GM23338 (cell line): ENCODE data around the gene ABCB6. TPM values are rescaled to one million over a fixed set of nuclear protein-coding genes. Genes with fewer than 3 reads are reported as not detected.

Experiments used
- ATAC-seq: fragments of 200-7000 bp; cut with Tn5 transposase; 3 replicates; pipeline ENCODE4 v1.9.1; 2020
- DNase-seq: peaks from one replicate; pipeline ENCODE4 v3.0.0-alpha.2; 2015; ENCODE audit warnings: low spot score
- H2AFZ ChIP-seq: fragments of 200-600 bp; sonication (generic); 2 replicates; pipeline ENCODE4 v1.8.0; 2016; ENCODE audit warnings: antibody characterized with exemption, mild to moderate bottlenecking, moderate library complexity
- H3F3A ChIP-seq: fragments of 200-600 bp; sonication (generic); replicated peaks from 2 replicates; pipeline ENCODE4 v1.8.0; 2017; ENCODE audit warnings: antibody characterized with exemption, mixed run types, low read depth
- H3K27ac ChIP-seq: fragments of 200-600 bp; sonication (generic); 2 replicates; pipeline ENCODE4 v1.6.1; 2016; ENCODE audit warnings: low read depth
- H3K27me3 ChIP-seq: fragments of 200-600 bp; sonication (generic); 2 replicates; pipeline ENCODE4 v1.8.0; 2016; ENCODE audit warnings: mild to moderate bottlenecking, mixed run types, moderate library complexity; ENCODE audit not compliant: insufficient read depth
- H3K36me3 ChIP-seq: fragments of 200-600 bp; sonication (generic); 2 replicates; pipeline ENCODE4 v1.8.0; 2016; ENCODE audit warnings: mild to moderate bottlenecking; ENCODE audit not compliant: insufficient read depth
- H3K4me1 ChIP-seq: fragments of 200-600 bp; sonication (generic); 2 replicates; pipeline ENCODE4 v1.8.0; 2016; ENCODE audit warnings: mild to moderate bottlenecking, moderate library complexity; ENCODE audit not compliant: insufficient read depth
- H3K4me2 ChIP-seq: fragments of 200-600 bp; sonication (generic); 2 replicates; pipeline ENCODE4 v1.7.1; 2017; ENCODE audit warnings: mixed run types
- H3K4me3 ChIP-seq: fragments of 200-600 bp; sonication (generic); 2 replicates; pipeline ENCODE4 v1.6.1; 2016; ENCODE audit warnings: mixed run types
- H3K79me2 ChIP-seq: fragments of 200-600 bp; sonication (generic); replicated peaks from 2 replicates; pipeline ENCODE4 v1.8.0; 2017; ENCODE audit warnings: mild to moderate bottlenecking; ENCODE audit not compliant: insufficient read depth
- H3K9me2 ChIP-seq: fragments of 200-600 bp; sonication (generic); 2 replicates; pipeline ENCODE4 v1.8.0; 2017; ENCODE audit not compliant: insufficient read depth
- H4K20me1 ChIP-seq: fragments of 200-600 bp; sonication (generic); replicated peaks from 2 replicates; pipeline ENCODE4 v1.8.0; 2017; ENCODE audit warnings: mild to moderate bottlenecking; ENCODE audit not compliant: insufficient read depth
- H3K27ac Mint-ChIP-seq: 2 replicates; pipeline ENCODE4 v1.8.0; 2020; ENCODE audit warnings: inconsistent platforms, mild to moderate bottlenecking, moderate library complexity, mixed read lengths
- H3K27me3 Mint-ChIP-seq: 3 replicates; pipeline ENCODE4 v1.8.0; 2022; ENCODE audit warnings: low read depth, mild to moderate bottlenecking, moderate library complexity, mixed read lengths, inconsistent platforms; ENCODE audit not compliant: insufficient read depth, poor library complexity
- H3K36me3 Mint-ChIP-seq: 3 replicates; pipeline ENCODE4 v1.8.0; 2021; ENCODE audit warnings: low read depth, mild to moderate bottlenecking, inconsistent platforms, moderate library complexity, mixed read lengths
- H3K4me1 Mint-ChIP-seq: 3 replicates; pipeline ENCODE4 v1.8.0; 2020; ENCODE audit warnings: mild to moderate bottlenecking, inconsistent platforms, mixed read lengths
- H3K4me3 Mint-ChIP-seq: 3 replicates; pipeline ENCODE4 v1.8.0; 2021; ENCODE audit warnings: moderate library complexity, mild to moderate bottlenecking, inconsistent platforms, mixed read lengths
- H3K9me3 Mint-ChIP-seq: 3 replicates; pipeline ENCODE4 v1.8.0; 2020; ENCODE audit warnings: moderate library complexity, mild to moderate bottlenecking, inconsistent platforms, mixed read lengths
- CREB1 ChIP-seq: fragments of 250-450 bp; sonication (Bioruptor Pico); IDR thresholded peaks from 2 replicates; pipeline ENCODE4 v1.5.0; 2020; ENCODE audit warnings: low read depth, mild to moderate bottlenecking, moderate library complexity
- CTCF ChIP-seq, 2 experiments: fragments of 200-600 bp in 1 of 2; sonication (generic) in 1 of 2; conservative IDR thresholded peaks; 2 replicates each; pipeline versions ENCODE4 v1.5.1 to v1.6.1; 2016 to 2017; ENCODE audit warnings: antibody characterized with exemption in 2 of 2, low read depth in 2 of 2, mild to moderate bottlenecking in 2 of 2, moderate library complexity in 1 of 2
- EZH2 ChIP-seq: fragments of 200-600 bp; sonication (generic); IDR thresholded peaks from one replicate; pipeline ENCODE4 v1.8.0; 2017; ENCODE audit warnings: antibody characterized with exemption, mild to moderate bottlenecking, low read depth; ENCODE audit not compliant: unreplicated experiment
- NANOG ChIP-seq: IDR thresholded peaks from 2 replicates; pipeline ENCODE4 v1.6.1; 2016; ENCODE audit warnings: antibody characterized with exemption, borderline replicate concordance
- POLR2AphosphoS5 ChIP-seq: IDR thresholded peaks from 2 replicates; pipeline ENCODE4 v1.6.1; 2016; ENCODE audit warnings: antibody characterized with exemption, low read depth
- STAT1 ChIP-seq: IDR thresholded peaks from one replicate; pipeline ENCODE4 v1.6.1; 2016; ENCODE audit warnings: antibody characterized with exemption; ENCODE audit not compliant: unreplicated experiment
- ZNF331 ChIP-seq: fragments of 250-450 bp; sonication (Bioruptor Pico); IDR thresholded peaks from 2 replicates; pipeline ENCODE4 v1.5.0; 2020; ENCODE audit warnings: low read depth, mild to moderate bottlenecking, moderate library complexity
- ZNF462 ChIP-seq: fragments of 250-450 bp; sonication (Bioruptor Pico); IDR thresholded peaks from 2 replicates; pipeline ENCODE4 v1.5.0; 2020; ENCODE audit warnings: mild to moderate bottlenecking, moderate library complexity
- polyA plus RNA-seq: library from polyadenylated mRNA; unstranded; fragments of >200 nt; fragmentation: Nextera tagmentation; extraction: Ambion mirVana; gene quantifications from 2 replicates; pipeline ENCODE4 v1.2.1, GENCODE V29; 2016
- total RNA-seq: library from RNA; depleted of rRNA; stranded (reverse); fragments of >200 nt; shearing (Covaris generic); gene quantifications from 2 replicates; pipeline ENCODE4 v1.2.3, GENCODE V29; 2014
- TF ChIP-seq, protein P1 (sequence below): IDR thresholded peaks from 2 replicates; pipeline ENCODE4 v1.6.1; 2016; ENCODE audit warnings: antibody characterized with exemption
- TF ChIP-seq, protein P2 (sequence below): IDR thresholded peaks from one replicate; pipeline ENCODE4 v1.6.1; 2018; ENCODE audit warnings: antibody characterized with exemption; ENCODE audit not compliant: unreplicated experiment

The ABCB6 gene
- total and polyA plus RNA-seq, 2 experiments from 2014 or later = 26.2 to 35.1 TPM

- no peak for TF ChIP-seq ZNF462 (CRISPR knock-in tag)
- TF ChIP-seq STAT1 = no peak
Observed at GRCh38 chr2:219169930-219170654, 48.7 kb downstream of the ABCB6 start, which contains the start of gene SLC23A3 (continued).

DNA sequence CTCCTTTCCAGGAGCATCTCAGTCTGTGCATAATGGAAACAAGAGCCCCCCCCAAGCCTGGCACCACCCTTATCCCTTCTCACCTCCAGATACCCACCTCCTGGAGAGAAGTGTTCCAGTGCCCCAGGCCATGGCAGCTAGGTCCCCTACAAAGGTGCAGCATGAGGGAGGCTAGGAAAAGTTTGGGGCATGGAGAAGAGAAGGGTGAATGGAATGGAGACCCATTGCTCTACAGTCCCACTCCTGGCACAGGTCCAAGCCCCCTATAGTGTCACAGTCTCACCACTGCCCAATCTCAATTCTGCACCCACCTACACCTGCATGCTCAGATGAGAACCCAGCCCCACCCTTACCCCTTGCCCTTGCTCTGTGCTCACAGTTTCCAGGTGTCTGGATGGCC is 49.8 kb downstream of the ABCB6 start:
- no peaks in the 10 kb centered on the region for H3K36me3 ChIP-seq
- H3K27ac ChIP-seq = no peak overlapping the region
- no peak overlapping the region for H3K27ac Mint-ChIP-seq
- no peak overlapping the region for H3K4me2 ChIP-seq
- H3K36me3 Mint-ChIP-seq = peaks cover 8% of the 10 kb centered on the region
- H3K4me3 ChIP-seq = no peak overlapping the region
- ATAC-seq (no peak), DNase-seq (no peak)
- peaks cover 9% of the 10 kb centered on the region for H3K4me1 Mint-ChIP-seq
- no peaks in the 10 kb centered on the region for H3K79me2 ChIP-seq
- no peaks in the 10 kb centered on the region for H3K9me3 Mint-ChIP-seq
- H2AFZ ChIP-seq = no peak overlapping the region
- H4K20me1 ChIP-seq = no peaks in the 10 kb centered on the region
- no peaks in the 10 kb centered on the region for H3F3A ChIP-seq
- H3K27me3 Mint-ChIP-seq = peaks cover 20% of the 10 kb centered on the region
- no peaks in the 10 kb centered on the region for H3K27me3 ChIP-seq
- no peaks in the 10 kb centered on the region for H3K4me1 ChIP-seq
- no peak overlapping the region for H3K4me3 Mint-ChIP-seq
- no peaks in the 10 kb centered on the region for H3K9me2 ChIP-seq
- TF ChIP-seq CTCF (conservative IDR thresholded peaks at IDR 0.05; ENCODE audit: low read depth in 2 of 2) = no peak
- TF ChIP-seq, protein P1, sequence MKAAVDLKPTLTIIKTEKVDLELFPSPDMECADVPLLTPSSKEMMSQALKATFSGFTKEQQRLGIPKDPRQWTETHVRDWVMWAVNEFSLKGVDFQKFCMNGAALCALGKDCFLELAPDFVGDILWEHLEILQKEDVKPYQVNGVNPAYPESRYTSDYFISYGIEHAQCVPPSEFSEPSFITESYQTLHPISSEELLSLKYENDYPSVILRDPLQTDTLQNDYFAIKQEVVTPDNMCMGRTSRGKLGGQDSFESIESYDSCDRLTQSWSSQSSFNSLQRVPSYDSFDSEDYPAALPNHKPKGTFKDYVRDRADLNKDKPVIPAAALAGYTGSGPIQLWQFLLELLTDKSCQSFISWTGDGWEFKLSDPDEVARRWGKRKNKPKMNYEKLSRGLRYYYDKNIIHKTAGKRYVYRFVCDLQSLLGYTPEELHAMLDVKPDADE = no peak
- TF ChIP-seq ZNF331 = no peak
- TF ChIP-seq CREB1 (CRISPR knock-in tag) = no peak
- TF ChIP-seq POLR2AphosphoS5 = no peak
- TF ChIP-seq, protein P2, sequence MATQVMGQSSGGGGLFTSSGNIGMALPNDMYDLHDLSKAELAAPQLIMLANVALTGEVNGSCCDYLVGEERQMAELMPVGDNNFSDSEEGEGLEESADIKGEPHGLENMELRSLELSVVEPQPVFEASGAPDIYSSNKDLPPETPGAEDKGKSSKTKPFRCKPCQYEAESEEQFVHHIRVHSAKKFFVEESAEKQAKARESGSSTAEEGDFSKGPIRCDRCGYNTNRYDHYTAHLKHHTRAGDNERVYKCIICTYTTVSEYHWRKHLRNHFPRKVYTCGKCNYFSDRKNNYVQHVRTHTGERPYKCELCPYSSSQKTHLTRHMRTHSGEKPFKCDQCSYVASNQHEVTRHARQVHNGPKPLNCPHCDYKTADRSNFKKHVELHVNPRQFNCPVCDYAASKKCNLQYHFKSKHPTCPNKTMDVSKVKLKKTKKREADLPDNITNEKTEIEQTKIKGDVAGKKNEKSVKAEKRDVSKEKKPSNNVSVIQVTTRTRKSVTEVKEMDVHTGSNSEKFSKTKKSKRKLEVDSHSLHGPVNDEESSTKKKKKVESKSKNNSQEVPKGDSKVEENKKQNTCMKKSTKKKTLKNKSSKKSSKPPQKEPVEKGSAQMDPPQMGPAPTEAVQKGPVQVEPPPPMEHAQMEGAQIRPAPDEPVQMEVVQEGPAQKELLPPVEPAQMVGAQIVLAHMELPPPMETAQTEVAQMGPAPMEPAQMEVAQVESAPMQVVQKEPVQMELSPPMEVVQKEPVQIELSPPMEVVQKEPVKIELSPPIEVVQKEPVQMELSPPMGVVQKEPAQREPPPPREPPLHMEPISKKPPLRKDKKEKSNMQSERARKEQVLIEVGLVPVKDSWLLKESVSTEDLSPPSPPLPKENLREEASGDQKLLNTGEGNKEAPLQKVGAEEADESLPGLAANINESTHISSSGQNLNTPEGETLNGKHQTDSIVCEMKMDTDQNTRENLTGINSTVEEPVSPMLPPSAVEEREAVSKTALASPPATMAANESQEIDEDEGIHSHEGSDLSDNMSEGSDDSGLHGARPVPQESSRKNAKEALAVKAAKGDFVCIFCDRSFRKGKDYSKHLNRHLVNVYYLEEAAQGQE = no peak
- no peak for TF ChIP-seq EZH2
- TF ChIP-seq NANOG = no peak
